Tibial nerve (tissue), 4 donors: ENCODE results near the gene PSENEN. TPM values are rescaled to one million over a fixed set of nuclear protein-coding genes. Genes with fewer than 3 reads are reported as not detected.

Experiments used
- DNase-seq, 2 donors: peaks; one replicate each; pipeline ENCODE4 v3.0.0-alpha.2; 2019; ENCODE audit warnings: low spot score in 2 of 2
- H3K27ac ChIP-seq, 4 donors: fragments of 200-600 bp; sonication (generic) in 3 of 4; one replicate each; pipeline ENCODE4 v1.5.1; 2017 to 2019; ENCODE audit warnings: mild to moderate bottlenecking in 1 of 4
- H3K27me3 ChIP-seq, 2 donors: fragments of 200-600 bp; sonication (generic) in 1 of 2; one replicate each; pipeline versions ENCODE4 v1.5.1 to v1.6.0; 2017 to 2019
- H3K36me3 ChIP-seq, 3 donors: fragments of 200-600 bp; sonication (generic); one replicate each; pipeline ENCODE4 v1.5.1; 2018 to 2019
- H3K4me1 ChIP-seq, 4 donors: fragments of 200-600 bp; sonication (generic) in 3 of 4; one replicate each; pipeline ENCODE4 v1.5.1; 2017 to 2019
- H3K4me3 ChIP-seq, 4 donors: fragments of 200-600 bp; sonication (generic) in 3 of 4; one replicate each; pipeline ENCODE4 v1.5.1; 2017 to 2019; ENCODE audit warnings: mild to moderate bottlenecking in 1 of 4, moderate library complexity in 1 of 4
- H3K9me3 ChIP-seq, 4 donors: fragments of 200-600 bp; sonication (generic) in 3 of 4; one replicate each; pipeline ENCODE4 v1.5.1; 2017 to 2019
- CTCF ChIP-seq, 5 experiments: fragments of 200-600 bp in 3 of 5; fragments of 450-650 bp in 2 of 5; sonication (generic) in 3 of 5; IDR thresholded peaks; one replicate each; pipeline ENCODE4 v1.5.1; 2016 to 2019; ENCODE audit warnings: antibody characterized with exemption in 5 of 5, mild to moderate bottlenecking in 3 of 5, moderate library complexity in 2 of 5
- EP300 ChIP-seq, 2 donors: sonication (generic); formaldehyde crosslinking; IDR thresholded peaks; one replicate each; pipeline ENCODE4 v1.6.1; 2017; ENCODE audit warnings: antibody characterized with exemption in 2 of 2, mild to moderate bottlenecking in 1 of 2
- POLR2A ChIP-seq, 2 donors: fragments of 450-650 bp; IDR thresholded peaks; one replicate each; pipeline ENCODE4 v1.6.1; 2017; ENCODE audit warnings: antibody characterized with exemption in 2 of 2, mild to moderate bottlenecking in 2 of 2, moderate library complexity in 2 of 2
- WGBS, 2 donors: methylation state at CpG; one replicate each; pipeline ENCODE4 v1.1.5; 2018; 5-methylcytosine and 5-hydroxymethylcytosine counted together
- total RNA-seq, 4 donors: library from RNA; depleted of rRNA; stranded (reverse); fragments of >200 nt; gene quantifications; one replicate each; pipeline ENCODE4 v1.1.0, GENCODE V29; 2016

The PSENEN gene
- total RNA-seq, 4 donors from 2014 or later = 33.1 to 46.7 (median 40.3) TPM

GRCh38 chr19:35742121-35742724 is 3.2 kb upstream of the PSENEN start, which contains the start of gene IGFLR1:
Gene IGFLR1, minus strand, starts transcription at chr19:35742452. Its CDS starts 1,272 bp downstream, at chr19:35741180.
- 55 to 78% methylated on average over 9 of the region's 9 CpGs for WGBS, 2 donors
- H3K27ac ChIP-seq = peak within 1 kb of the TSS in 3 of 4 donors; percentile 77 to 89 (median 89)
- no peak for TF ChIP-seq POLR2A (IDR thresholded peaks at IDR 0.05)
- TF ChIP-seq EP300 (IDR thresholded peaks at IDR 0.05) = no peak
- no peak for TF ChIP-seq CTCF (IDR thresholded peaks at IDR 0.05)

GRCh38 chr19:35743640-35744429 is 1.6 kb upstream of the PSENEN start:
- peak overlapping the region in 3 of 4 donors; percentile 99 to 100 (median 100) for H3K27ac ChIP-seq
- H3K4me1 ChIP-seq = peaks cover 0 to 58% (median 39%) of the 10 kb centered on the region in 4 donors
- no peak for DNase-seq
- TF ChIP-seq POLR2A (IDR thresholded peaks at IDR 0.05) = no peak
- no peak for TF ChIP-seq CTCF (IDR thresholded peaks at IDR 0.05)
- no peak for TF ChIP-seq EP300 (IDR thresholded peaks at IDR 0.05)
- H3K9me3 ChIP-seq = no peaks in the 10 kb centered on the region
- H3K36me3 ChIP-seq = peaks cover 0 to 10% (median 0%) of the 10 kb centered on the region in 3 donors
- H3K27me3 ChIP-seq = no peaks in the 10 kb centered on the region
- peak overlapping the region in 2 of 4 donors; percentile 85 to 90 for H3K4me3 ChIP-seq
- 83 to 88% methylated on average over 19 of the region's 19 CpGs for WGBS, 2 donors

More at GRCh38 chr19:35742121-35742724, 3.2 kb upstream of the PSENEN start, which contains the start of gene IGFLR1:
- Histone ChIP-seq H3K9me3 (no peaks in the 10 kb centered on the region), H3K27me3 (no peaks in the 10 kb centered on the region), H3K36me3 (peaks cover 3 to 26% (median 4%) of the 10 kb centered on the region in 3 donors), H3K4me3 (peak within 1 kb of the TSS in 2 of 4 donors; percentile 65 to 75), H3K4me1 (peaks cover 0 to 47% (median 32%) of the 10 kb centered on the region in 4 donors)
- DNase-seq = no peak

- Histone ChIP-seq H3K27me3 (no peaks in the 10 kb centered on the region), H3K27ac (peak overlapping the region; percentile 99 to 100 (median 100)), H3K9me3 (no peaks in the 10 kb centered on the region), H3K4me1 (peaks cover 0 to 60% (median 45%) of the 10 kb centered on the region in 4 donors), H3K4me3 (peak overlapping the region; percentile 85 to 95 (median 92)), H3K36me3 (peaks cover 0 to 5% (median 0%) of the 10 kb centered on the region in 3 donors)
- 6 to 7% methylated on average over 40 to 41 of the region's 41 CpGs for WGBS, 2 donors
- DNase-seq = peak; percentile 90 to 95
- TF ChIP-seq CTCF (IDR thresholded peaks at IDR 0.05) = peak; percentile 28 to 53 (median 53)
- TF ChIP-seq POLR2A (IDR thresholded peaks at IDR 0.05) = no peak
Measured at GRCh38 chr19:35744430-35745327, 772 bp upstream of the PSENEN start.

GRCh38 chr19:35746087-35746462 is 624 bp downstream of the PSENEN start:
- TF ChIP-seq POLR2A (IDR thresholded peaks at IDR 0.05) (no peak), EP300 (IDR thresholded peaks at IDR 0.05) (no peak), CTCF (IDR thresholded peaks at IDR 0.05) (no peak)
- H3K4me3 ChIP-seq = peak overlapping the region; percentile 85 to 95 (median 92)
- 0 to 9% methylated on average over 4 of the region's 4 CpGs for WGBS, 2 donors

More at GRCh38 chr19:35746087-35746462, 624 bp downstream of the PSENEN start:
- Histone ChIP-seq H3K9me3 (no peaks in the 10 kb centered on the region), H3K27me3 (no peaks in the 10 kb centered on the region), H3K36me3 (peaks cover 0 to 7% (median 0%) of the 10 kb centered on the region in 3 donors), H3K27ac (peak overlapping the region; percentile 61 to 100 (median 100)), H3K4me1 (peaks cover 0 to 58% (median 41%) of the 10 kb centered on the region in 4 donors)
- DNase-seq = no peak
